NT2/D1 (cell line): ENCODE data around the gene DDI1.

Experiments used
- DNase-seq: peaks from one replicate; pipeline ENCODE4 v3.0.0-alpha.2; 2011; ENCODE audit warnings: low read depth, low spot score
- H3K27me3 ChIP-seq: 2 replicates; pipeline ENCODE4 v1.6.0; 2011; ENCODE audit warnings: mild to moderate bottlenecking; ENCODE audit not compliant: insufficient read length, insufficient read depth
- H3K36me3 ChIP-seq: 2 replicates; pipeline ENCODE4 v1.6.1; 2011; ENCODE audit warnings: mild to moderate bottlenecking, low read length, mixed read lengths; ENCODE audit not compliant: insufficient read depth, insufficient read length
- H3K4me1 ChIP-seq: 2 replicates; pipeline ENCODE4 v1.5.1; 2011; ENCODE audit not compliant: insufficient read depth, insufficient read length
- H3K4me3 ChIP-seq: 2 replicates; pipeline ENCODE4 v1.5.1; 2011; ENCODE audit warnings: low read depth; ENCODE audit not compliant: insufficient read length
- H3K9ac ChIP-seq: 2 replicates; pipeline ENCODE4 v1.6.0; 2011; ENCODE audit warnings: low read depth; ENCODE audit not compliant: insufficient read length
- H3K9me3 ChIP-seq: 2 replicates; pipeline ENCODE4 v1.5.1; 2011; ENCODE audit warnings: mild to moderate bottlenecking, low read length; ENCODE audit not compliant: insufficient read depth
- SUZ12 ChIP-seq: IDR thresholded peaks from 2 replicates; pipeline ENCODE4 v1.6.1; 2011; ENCODE audit not compliant: insufficient read length, insufficient read depth; ENCODE audit errors: extremely low read depth
- YY1 ChIP-seq: IDR thresholded peaks from 2 replicates; pipeline ENCODE4 v1.6.1; 2011; ENCODE audit not compliant: insufficient read length, insufficient read depth
- ZNF274 ChIP-seq: IDR thresholded peaks from 2 replicates; pipeline ENCODE4 v1.6.1; 2011; ENCODE audit warnings: mild to moderate bottlenecking, low read depth, low read length

The DDI1 gene

GRCh38 chr11:104067534-104067933, 31.1 kb downstream of the DDI1 start:
- no peak for DNase-seq
- no peak for TF ChIP-seq ZNF274
- TF ChIP-seq YY1 = no peak
- TF ChIP-seq SUZ12 = no peak

GRCh38 chr11:104073950-104074705, 37.7 kb downstream of the DDI1 start:
- no peak for DNase-seq
- TF ChIP-seq ZNF274 (no peak), YY1 (no peak), SUZ12 (no peak)
- Histone ChIP-seq H3K9ac (no peak overlapping the region), H3K4me1 (no peaks in the 10 kb centered on the region), H3K4me3 (no peak overlapping the region), H3K27me3 (no peaks in the 10 kb centered on the region), H3K9me3 (no peaks in the 10 kb centered on the region), H3K36me3 (no peaks in the 10 kb centered on the region)

More at GRCh38 chr11:104067534-104067933, 31.1 kb downstream of the DDI1 start:
- H3K9me3 ChIP-seq = no peaks in the 10 kb centered on the region
- no peaks in the 10 kb centered on the region for H3K4me1 ChIP-seq
- H3K4me3 ChIP-seq = no peak overlapping the region
- H3K9ac ChIP-seq = no peak overlapping the region
- H3K36me3 ChIP-seq = no peaks in the 10 kb centered on the region
- no peaks in the 10 kb centered on the region for H3K27me3 ChIP-seq

GRCh38 chr11:104075091-104075490, 38.7 kb downstream of the DDI1 start:
- Histone ChIP-seq H3K36me3 (no peaks in the 10 kb centered on the region), H3K9ac (no peak overlapping the region), H3K27me3 (no peaks in the 10 kb centered on the region), H3K4me1 (no peaks in the 10 kb centered on the region), H3K4me3 (no peak overlapping the region), H3K9me3 (no peaks in the 10 kb centered on the region)
- DNase-seq = no peak
- no peak for TF ChIP-seq YY1
- TF ChIP-seq SUZ12 = no peak
- no peak for TF ChIP-seq ZNF274

- Histone ChIP-seq H3K27me3 (no peaks in the 10 kb centered on the region), H3K36me3 (no peaks in the 10 kb centered on the region), H3K9me3 (no peaks in the 10 kb centered on the region), H3K4me3 (no peak overlapping the region), H3K9ac (no peak overlapping the region), H3K4me1 (no peaks in the 10 kb centered on the region)
- DNase-seq = no peak
- no peak for TF ChIP-seq SUZ12
- TF ChIP-seq YY1 = no peak
- TF ChIP-seq ZNF274 = no peak
Measured at GRCh38 chr11:104075706-104076105, 39.3 kb downstream of the DDI1 start.

GRCh38 chr11:104076455-104076854, 40.0 kb downstream of the DDI1 start:
- TF ChIP-seq SUZ12 (no peak), YY1 (no peak), ZNF274 (no peak)
- H3K9ac ChIP-seq = no peak overlapping the region
- H3K36me3 ChIP-seq = no peaks in the 10 kb centered on the region
- H3K4me3 ChIP-seq = no peak overlapping the region
- no peaks in the 10 kb centered on the region for H3K9me3 ChIP-seq
- no peaks in the 10 kb centered on the region for H3K27me3 ChIP-seq
- H3K4me1 ChIP-seq = no peaks in the 10 kb centered on the region
- no peak for DNase-seq

- Histone ChIP-seq H3K27me3 (no peaks in the 10 kb centered on the region), H3K36me3 (no peaks in the 10 kb centered on the region), H3K4me3 (no peak overlapping the region), H3K9me3 (no peaks in the 10 kb centered on the region), H3K4me1 (no peaks in the 10 kb centered on the region), H3K9ac (no peak overlapping the region)
- DNase-seq = no peak
- TF ChIP-seq ZNF274 = no peak
- no peak for TF ChIP-seq SUZ12
- no peak for TF ChIP-seq YY1
Measured at GRCh38 chr11:104078245-104078644, 41.8 kb downstream of the DDI1 start.

- H3K9me3 ChIP-seq = no peaks in the 10 kb centered on the region
- no peaks in the 10 kb centered on the region for H3K4me1 ChIP-seq
Measured at GRCh38 chr11:104078995-104079394, 42.6 kb downstream of the DDI1 start.

More at GRCh38 chr11:104078995-104079394, 42.6 kb downstream of the DDI1 start:
- Histone ChIP-seq H3K36me3 (no peaks in the 10 kb centered on the region), H3K27me3 (no peaks in the 10 kb centered on the region), H3K4me3 (no peak overlapping the region), H3K9ac (no peak overlapping the region)
- DNase-seq = no peak
- TF ChIP-seq YY1 = no peak
- no peak for TF ChIP-seq ZNF274
- TF ChIP-seq SUZ12 = no peak
